Measurements from ENCODE around the gene VPS11.

The VPS11 gene

DNA sequence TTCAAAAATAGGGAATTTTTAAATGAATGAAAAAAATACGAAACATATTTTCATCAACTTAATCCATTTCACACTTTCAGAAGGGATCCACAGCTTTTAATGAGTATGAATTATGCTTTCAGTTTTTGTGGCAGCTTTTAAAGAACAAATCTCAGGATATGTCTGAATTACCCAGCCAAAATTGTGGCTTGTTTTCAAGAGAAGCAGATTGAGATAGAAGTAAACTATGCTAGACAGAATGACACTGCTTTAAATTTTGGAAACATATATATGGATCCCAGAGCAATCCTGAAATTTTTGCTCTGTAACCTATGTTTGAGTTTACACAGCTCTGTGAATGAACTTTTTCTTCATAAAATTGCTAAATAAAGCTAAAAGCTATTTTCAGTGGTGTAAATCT is 51.3 kb downstream of the VPS11 start:
- H3K4me3 ChIP-seq (replicated peaks; ENCODE audit: low read depth, low read length) = no peak overlapping the region
- no peak for DNase-seq (ENCODE audit: extremely low read depth, low read depth)
- TF ChIP-seq, protein P1, sequence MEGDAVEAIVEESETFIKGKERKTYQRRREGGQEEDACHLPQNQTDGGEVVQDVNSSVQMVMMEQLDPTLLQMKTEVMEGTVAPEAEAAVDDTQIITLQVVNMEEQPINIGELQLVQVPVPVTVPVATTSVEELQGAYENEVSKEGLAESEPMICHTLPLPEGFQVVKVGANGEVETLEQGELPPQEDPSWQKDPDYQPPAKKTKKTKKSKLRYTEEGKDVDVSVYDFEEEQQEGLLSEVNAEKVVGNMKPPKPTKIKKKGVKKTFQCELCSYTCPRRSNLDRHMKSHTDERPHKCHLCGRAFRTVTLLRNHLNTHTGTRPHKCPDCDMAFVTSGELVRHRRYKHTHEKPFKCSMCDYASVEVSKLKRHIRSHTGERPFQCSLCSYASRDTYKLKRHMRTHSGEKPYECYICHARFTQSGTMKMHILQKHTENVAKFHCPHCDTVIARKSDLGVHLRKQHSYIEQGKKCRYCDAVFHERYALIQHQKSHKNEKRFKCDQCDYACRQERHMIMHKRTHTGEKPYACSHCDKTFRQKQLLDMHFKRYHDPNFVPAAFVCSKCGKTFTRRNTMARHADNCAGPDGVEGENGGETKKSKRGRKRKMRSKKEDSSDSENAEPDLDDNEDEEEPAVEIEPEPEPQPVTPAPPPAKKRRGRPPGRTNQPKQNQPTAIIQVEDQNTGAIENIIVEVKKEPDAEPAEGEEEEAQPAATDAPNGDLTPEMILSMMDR (IDR thresholded peaks at IDR 0.05; ENCODE audit: low read depth, low read length, missing control alignments) = no peak

DNA sequence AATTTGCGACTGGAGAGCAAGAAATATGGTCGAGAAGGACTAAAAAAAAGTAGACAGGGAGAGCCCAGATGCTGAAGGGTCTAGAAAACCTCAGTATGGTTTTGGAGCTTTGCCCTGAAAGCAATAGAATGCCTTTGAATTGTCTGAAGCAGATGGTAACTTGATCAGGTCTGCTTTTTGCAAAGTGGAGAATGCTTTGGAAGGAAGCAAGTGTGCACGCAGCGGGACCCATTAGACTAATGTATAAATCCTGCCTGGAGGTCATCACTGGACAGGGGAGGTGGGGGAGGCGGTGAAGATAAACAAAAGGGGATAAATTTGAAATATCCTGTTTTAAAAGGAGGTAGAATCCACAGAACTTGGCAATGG is 53.0 kb downstream of the VPS11 start:
- DNase-seq (ENCODE audit: extremely low read depth, low read depth) = peak; percentile 84
- TF ChIP-seq, protein P1 (IDR thresholded peaks at IDR 0.05; ENCODE audit: low read depth, low read length, missing control alignments) = no peak
- peak overlapping the region; percentile 94 for H3K4me3 ChIP-seq (replicated peaks; ENCODE audit: low read depth, low read length)

DNA sequence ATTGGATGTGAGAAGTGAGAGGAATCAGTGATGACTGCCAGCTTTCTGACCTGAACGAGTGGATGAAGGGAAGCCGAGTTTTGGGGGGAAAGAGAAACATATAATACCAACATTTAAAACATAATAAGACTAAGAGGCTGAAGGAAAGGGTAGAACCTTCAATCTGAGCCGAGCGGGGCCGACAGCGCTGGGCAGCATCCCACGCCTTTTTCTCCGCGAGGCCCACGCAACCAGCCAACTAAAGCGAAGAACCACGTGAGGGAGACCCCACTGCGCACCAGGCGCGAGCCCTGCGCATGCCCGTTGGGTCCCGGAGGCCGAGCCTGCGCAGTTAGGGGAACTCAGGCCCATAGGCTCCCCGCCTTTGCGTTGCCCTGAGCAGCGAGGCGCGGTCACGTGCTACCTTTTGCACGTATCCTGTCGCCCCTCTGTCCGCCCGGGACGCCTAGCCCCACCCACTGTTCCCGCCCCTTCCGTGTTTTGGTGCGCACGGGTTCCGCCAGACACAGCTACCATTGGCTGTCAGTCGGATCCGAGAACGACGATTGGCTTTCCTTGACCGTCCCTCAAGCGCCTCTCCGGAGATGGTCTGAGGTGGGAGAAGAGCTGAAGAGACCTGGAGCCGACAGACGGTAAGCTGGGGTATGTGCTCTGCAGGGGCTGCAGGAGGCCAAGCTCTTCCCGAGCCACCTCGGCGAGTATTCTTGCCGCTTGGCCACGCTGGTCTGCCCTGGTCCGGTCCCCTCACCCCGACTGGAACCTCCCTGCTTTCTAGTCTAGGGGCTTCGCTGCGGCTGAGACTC is 53.6 kb downstream of the VPS11 start, which contains the start of gene HINFP:
HINFP (plus strand) TSS at position 573 of the 803 bp plus-strand sequence. CDS start 5,365 bp downstream, outside the sequence.
- DNase-seq (ENCODE audit: extremely low read depth, low read depth) = peak; percentile 97
- TF ChIP-seq, protein P1 (IDR thresholded peaks at IDR 0.05; ENCODE audit: low read depth, low read length, missing control alignments) = no peak
- H3K4me3 ChIP-seq (replicated peaks; ENCODE audit: low read depth, low read length) = peak within 1 kb of the TSS; percentile 94

DNA sequence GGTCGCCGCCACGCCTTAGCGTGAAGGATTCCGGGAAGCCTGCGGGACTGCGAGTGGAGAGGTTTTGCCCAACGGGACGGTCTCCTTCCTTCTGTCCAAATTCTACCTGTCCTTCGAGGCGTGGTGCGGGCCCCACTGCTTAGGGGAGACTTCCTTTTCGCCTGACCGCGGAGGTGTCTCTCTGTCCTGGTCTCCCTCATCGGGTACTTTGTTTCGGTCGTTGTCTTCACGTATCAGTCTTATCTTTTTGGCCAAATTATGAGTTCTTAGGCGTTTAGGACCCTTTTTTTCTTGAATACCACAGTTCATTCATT is 54.1 kb downstream of the VPS11 start:
- DNase-seq (ENCODE audit: extremely low read depth, low read depth) = no peak
- peak overlapping the region; percentile 94 for H3K4me3 ChIP-seq (replicated peaks; ENCODE audit: low read depth, low read length)
- TF ChIP-seq, protein P1 (IDR thresholded peaks at IDR 0.05; ENCODE audit: low read depth, low read length, missing control alignments) = no peak

DNA sequence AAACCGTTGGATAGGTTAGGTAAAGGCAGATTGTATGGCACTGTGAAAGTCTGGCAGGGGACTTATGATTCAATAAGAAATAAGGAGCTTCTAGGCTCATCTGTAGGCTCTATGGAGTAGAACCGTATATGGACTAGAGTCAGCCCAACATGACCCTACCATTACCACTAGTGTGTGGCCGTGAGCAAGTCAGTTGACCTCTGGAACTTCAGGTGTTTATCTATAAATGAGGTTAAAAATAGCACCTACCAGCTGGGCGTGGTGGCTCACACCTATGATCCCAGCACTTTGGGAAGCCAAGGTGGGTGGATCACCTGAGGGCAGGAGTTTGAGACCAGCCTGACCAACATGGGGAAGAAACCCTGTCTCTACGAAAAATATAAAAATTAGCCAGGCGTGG is 58.2 kb downstream of the VPS11 start:
- DNase-seq (ENCODE audit: extremely low read depth, low read depth) = no peak
- TF ChIP-seq, protein P1 (IDR thresholded peaks at IDR 0.05; ENCODE audit: low read depth, low read length, missing control alignments) = no peak
- no peak overlapping the region for H3K4me3 ChIP-seq (replicated peaks; ENCODE audit: low read depth, low read length)

DNA sequence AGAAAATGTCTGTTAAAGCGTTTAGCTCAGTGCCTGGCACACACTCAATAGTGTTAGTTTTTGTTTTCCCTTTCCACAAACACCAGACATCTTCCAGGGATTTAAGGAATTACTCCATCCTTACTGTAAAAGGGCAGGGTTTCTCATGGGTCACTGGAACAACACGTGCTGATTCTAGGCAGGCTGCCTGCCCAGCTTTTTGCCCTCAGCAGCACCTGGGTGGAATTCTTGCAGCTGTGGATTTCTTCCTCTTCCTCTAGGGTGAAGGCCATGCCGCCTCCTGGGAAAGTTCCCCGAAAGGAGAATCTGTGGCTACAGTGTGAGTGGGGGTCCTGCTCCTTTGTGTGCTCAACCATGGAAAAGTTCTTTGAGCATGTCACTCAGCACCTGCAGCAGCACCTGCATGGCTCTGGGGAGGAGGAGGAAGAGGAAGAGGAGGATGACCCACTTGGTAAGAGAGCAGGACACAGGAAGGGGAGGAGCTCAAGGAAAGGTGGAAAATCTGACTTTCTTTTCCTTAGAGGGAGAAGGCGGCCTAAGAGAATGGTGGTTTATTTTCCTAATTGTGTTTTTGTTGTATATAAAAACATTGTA is 59.2 kb downstream of the VPS11 start:
- TF ChIP-seq, protein P1 (IDR thresholded peaks at IDR 0.05; ENCODE audit: low read depth, low read length, missing control alignments) = no peak
- no peak overlapping the region for H3K4me3 ChIP-seq (replicated peaks; ENCODE audit: low read depth, low read length)
- DNase-seq (ENCODE audit: extremely low read depth, low read depth) = no peak

Measured in HFF-Myc (cell line).